ENCODE data around the gene XIRP2. TPM values are rescaled to one million over a fixed set of nuclear protein-coding genes. Genes with fewer than 3 reads are reported as not detected.

XIRP2 gene
- total RNA-seq, 4 donors from 2014 or later: not detected

GRCh38 chr2:166960702-166961270, 72.5 kb downstream of the XIRP2 start:
- TF ChIP-seq, protein P1, sequence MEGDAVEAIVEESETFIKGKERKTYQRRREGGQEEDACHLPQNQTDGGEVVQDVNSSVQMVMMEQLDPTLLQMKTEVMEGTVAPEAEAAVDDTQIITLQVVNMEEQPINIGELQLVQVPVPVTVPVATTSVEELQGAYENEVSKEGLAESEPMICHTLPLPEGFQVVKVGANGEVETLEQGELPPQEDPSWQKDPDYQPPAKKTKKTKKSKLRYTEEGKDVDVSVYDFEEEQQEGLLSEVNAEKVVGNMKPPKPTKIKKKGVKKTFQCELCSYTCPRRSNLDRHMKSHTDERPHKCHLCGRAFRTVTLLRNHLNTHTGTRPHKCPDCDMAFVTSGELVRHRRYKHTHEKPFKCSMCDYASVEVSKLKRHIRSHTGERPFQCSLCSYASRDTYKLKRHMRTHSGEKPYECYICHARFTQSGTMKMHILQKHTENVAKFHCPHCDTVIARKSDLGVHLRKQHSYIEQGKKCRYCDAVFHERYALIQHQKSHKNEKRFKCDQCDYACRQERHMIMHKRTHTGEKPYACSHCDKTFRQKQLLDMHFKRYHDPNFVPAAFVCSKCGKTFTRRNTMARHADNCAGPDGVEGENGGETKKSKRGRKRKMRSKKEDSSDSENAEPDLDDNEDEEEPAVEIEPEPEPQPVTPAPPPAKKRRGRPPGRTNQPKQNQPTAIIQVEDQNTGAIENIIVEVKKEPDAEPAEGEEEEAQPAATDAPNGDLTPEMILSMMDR (IDR thresholded peaks at IDR 0.05; ENCODE audit: low read depth): no peak

- TF ChIP-seq, protein P1 (IDR thresholded peaks at IDR 0.05; ENCODE audit: low read depth): no peak
Observed at GRCh38 chr2:166961933-166962332, 73.7 kb downstream of the XIRP2 start.

- TF ChIP-seq, protein P1 (IDR thresholded peaks at IDR 0.05; ENCODE audit: low read depth): no peak
Observed at GRCh38 chr2:166969486-166969885, 81.2 kb downstream of the XIRP2 start.

- TF ChIP-seq, protein P1 (IDR thresholded peaks at IDR 0.05; ENCODE audit: low read depth): no peak
Observed at GRCh38 chr2:166972002-166972401, 83.7 kb downstream of the XIRP2 start.

DNA sequence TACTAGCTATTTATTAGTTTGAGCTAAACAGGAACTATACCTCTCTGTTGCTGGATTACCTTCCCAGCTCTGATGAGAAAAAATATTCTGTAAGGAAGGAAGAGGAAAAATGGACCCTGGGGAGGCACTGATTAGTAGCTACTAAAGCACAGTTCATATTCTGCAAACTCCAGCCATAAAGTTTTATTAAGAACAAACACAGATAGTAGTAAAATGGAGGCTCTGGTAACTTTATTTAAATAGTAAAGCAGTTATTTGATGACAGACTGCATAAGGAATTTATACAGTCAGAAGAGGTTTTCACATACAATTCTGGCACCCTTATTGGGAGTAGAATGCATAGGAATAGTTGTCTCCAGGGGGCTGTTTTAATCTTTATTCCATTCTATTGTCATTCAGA, 84.1 kb downstream of the XIRP2 start:
- TF ChIP-seq, protein P1 (IDR thresholded peaks at IDR 0.05; ENCODE audit: low read depth): no peak

- TF ChIP-seq, protein P1 (IDR thresholded peaks at IDR 0.05; ENCODE audit: low read depth): no peak
Observed at GRCh38 chr2:166984188-166984587, 95.9 kb downstream of the XIRP2 start.

DNA sequence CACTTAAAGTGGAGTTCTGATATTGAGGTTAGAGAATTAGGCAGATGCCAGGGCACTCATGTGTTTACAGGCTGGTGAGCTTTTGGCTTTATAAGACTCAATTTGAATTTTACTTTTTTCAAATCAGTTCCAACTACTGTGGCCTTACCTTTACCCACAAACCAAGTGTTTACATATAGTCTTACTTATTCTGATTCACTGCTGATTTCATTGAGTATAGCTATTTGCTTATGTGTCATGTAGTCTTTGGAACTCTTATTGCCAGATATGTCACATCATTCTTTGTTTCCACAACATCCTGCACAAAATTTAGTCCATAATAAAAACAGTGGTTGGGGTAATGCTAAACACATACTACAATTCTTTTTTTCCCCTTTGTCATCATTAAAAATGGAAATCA, 96.5 kb downstream of the XIRP2 start:
- TF ChIP-seq, protein P1 (IDR thresholded peaks at IDR 0.05; ENCODE audit: low read depth): no peak

Measured in subcutaneous adipose tissue (tissue), 4 donors.